IMR-90 (cell line): ENCODE results near the gene UNK. TPM values are rescaled to one million over a fixed set of nuclear protein-coding genes. Genes with fewer than 3 reads are reported as not detected.

ENCODE experiments used
- ATAC-seq: fragments of 200-7000 bp; cut with Tn5 transposase; 2 replicates; pipeline ENCODE4 v1.9.1; 2020; ENCODE audit warnings: low read depth, mild to moderate bottlenecking, moderate library complexity
- BruUV-seq: library from RNA; stranded (reverse); fragments of 400-500 nt; replicated peaks from 2 replicates; lab custom pipeline; 2021; lab: Mats Ljungman, UMichigan
- CTCF ChIA-PET: fragments of 300-600 bp; formaldehyde crosslinking; extraction: SDS; loops from one replicate; lab custom pipeline; 2021; ENCODE audit warnings: antibody characterized with exemption; lab: Yijun Ruan, JAX
- POLR2A ChIA-PET: fragments of 300-600 bp; sonication (Branson Sonifier 250); formaldehyde crosslinking; loops from one replicate; lab custom pipeline; 2022; ENCODE audit warnings: antibody characterized with exemption; ENCODE audit not compliant: unreplicated experiment; lab: Charles Lee
- DNase-seq: peaks from one replicate; pipeline ENCODE4 v3.0.0; 2013
- H2AFZ ChIP-seq: replicated peaks from 2 replicates; pipeline ENCODE3; 2013; ENCODE audit warnings: low read length, mild to moderate bottlenecking; ENCODE audit not compliant: poor library complexity
- H2AK5ac ChIP-seq: 2 replicates; pipeline ENCODE4 v1.6.1; 2013; ENCODE audit warnings: low read depth, low read length, inconsistent platforms
- H2AK9ac ChIP-seq: replicated peaks from 2 replicates; pipeline ENCODE3; 2013; ENCODE audit warnings: mild to moderate bottlenecking, low read depth, low read length, moderate library complexity; ENCODE audit not compliant: poor library complexity
- H2BK120ac ChIP-seq: 2 replicates; pipeline ENCODE4 v1.6.1; 2013; ENCODE audit warnings: low read depth, low read length, inconsistent platforms
- H2BK15ac ChIP-seq: 3 replicates; pipeline ENCODE4 v1.6.1; 2013; ENCODE audit warnings: low read depth, low read length, inconsistent platforms
- H2BK20ac ChIP-seq: 2 replicates; pipeline ENCODE4 v1.6.1; 2013; ENCODE audit warnings: low read depth, mild to moderate bottlenecking, inconsistent platforms, low read length, moderate library complexity
- H2BK5ac ChIP-seq: 2 replicates; pipeline ENCODE4 v1.6.1; 2013; ENCODE audit warnings: mild to moderate bottlenecking, low read depth, low read length, inconsistent platforms; ENCODE audit not compliant: poor library complexity, severe bottlenecking
- H3K14ac ChIP-seq: replicated peaks from 2 replicates; pipeline ENCODE4 v1.6.1; 2013; ENCODE audit warnings: low read depth, low read length, inconsistent platforms
- H3K18ac ChIP-seq: 2 replicates; pipeline ENCODE4 v1.6.1; 2013; ENCODE audit warnings: low read depth, low read length, control low read depth
- H3K23ac ChIP-seq: 2 replicates; pipeline ENCODE4 v1.6.1; 2013; ENCODE audit warnings: low read depth, low read length, inconsistent platforms
- H3K27ac ChIP-seq: 2 replicates; pipeline ENCODE4 v1.5.1; 2013; ENCODE audit warnings: mild to moderate bottlenecking, control low read depth, low read length; ENCODE audit not compliant: insufficient read depth
- H3K27me3 ChIP-seq: 2 replicates; pipeline ENCODE4 v1.6.1; 2013; ENCODE audit warnings: low read length; ENCODE audit not compliant: control insufficient read depth, insufficient read depth
- H3K36me3 ChIP-seq: 2 replicates; pipeline ENCODE4 v1.6.1; 2013; ENCODE audit warnings: low read length, mixed read lengths; ENCODE audit not compliant: control insufficient read depth, insufficient read depth
- H3K4ac ChIP-seq: 2 replicates; pipeline ENCODE4 v1.6.1; 2013; ENCODE audit warnings: low read depth, low read length, inconsistent platforms
- H3K4me1 ChIP-seq: 2 replicates; pipeline ENCODE4 v1.6.1; 2013; ENCODE audit warnings: low read length, mixed read lengths; ENCODE audit not compliant: control insufficient read depth, insufficient read depth
- H3K4me2 ChIP-seq: 2 replicates; pipeline ENCODE4 v1.6.1; 2013; ENCODE audit warnings: low read depth, mild to moderate bottlenecking, control low read depth, low read length, moderate library complexity
- H3K4me3 ChIP-seq: 2 replicates; pipeline ENCODE4 v1.5.1; 2013; ENCODE audit warnings: low read depth, mild to moderate bottlenecking, control low read depth, low read length, moderate library complexity; ENCODE audit not compliant: insufficient read depth
- H3K56ac ChIP-seq: 2 replicates; pipeline ENCODE4 v1.6.1; 2013; ENCODE audit warnings: low read length, inconsistent platforms; ENCODE audit not compliant: insufficient read depth; ENCODE audit errors: extremely low read depth
- H3K79me1 ChIP-seq, 2 experiments: 2 replicates each; pipeline ENCODE4 v1.6.1; 2013; ENCODE audit warnings: low read length in 2 of 2, inconsistent platforms in 1 of 2, low read depth in 1 of 2
- H3K9ac ChIP-seq: 2 replicates; pipeline ENCODE4 v1.6.1; 2013; ENCODE audit warnings: low read depth, low read length, control low read depth
- H3K9me1 ChIP-seq: 2 replicates; pipeline ENCODE4 v1.6.1; 2013; ENCODE audit warnings: low read length, inconsistent platforms; ENCODE audit not compliant: insufficient read depth
- H3K9me3 ChIP-seq: 2 replicates; pipeline ENCODE4 v1.6.1; 2013; ENCODE audit warnings: low read length; ENCODE audit not compliant: control insufficient read depth, insufficient read depth
- H4K20me1 ChIP-seq: 2 replicates; pipeline ENCODE4 v1.6.1; 2013; ENCODE audit warnings: low read length, inconsistent platforms; ENCODE audit not compliant: insufficient read depth
- H4K5ac ChIP-seq: 2 replicates; pipeline ENCODE4 v1.6.1; 2013; ENCODE audit warnings: mild to moderate bottlenecking, low read depth, low read length, control low read depth
- H4K8ac ChIP-seq, 2 experiments: 2 replicates each; pipeline ENCODE4 v1.6.1; 2013; ENCODE audit warnings: low read depth in 2 of 2, low read length in 2 of 2, control low read depth in 1 of 2, inconsistent platforms in 1 of 2
- H4K91ac ChIP-seq: 2 replicates; pipeline ENCODE4 v1.6.1; 2013; ENCODE audit warnings: low read depth, low read length, inconsistent platforms; ENCODE audit not compliant: insufficient read depth
- BHLHE40 ChIP-seq: fragments of 150-350 bp; IDR thresholded peaks from 2 replicates; pipeline ENCODE4 v1.6.1; 2016; ENCODE audit warnings: mild to moderate bottlenecking, low read depth, low read length
- CEBPB ChIP-seq: IDR thresholded peaks from 2 replicates; pipeline ENCODE4 v1.6.1; 2012; ENCODE audit warnings: low read depth, low read length, improper control_type of control experiment
- CHD1 ChIP-seq: IDR thresholded peaks from 2 replicates; pipeline ENCODE4 v1.6.1; 2012; ENCODE audit warnings: low read depth, low read length, improper control_type of control experiment
- CTCF ChIP-seq: conservative IDR thresholded peaks from 2 replicates; pipeline ENCODE4 v1.5.1; 2012; ENCODE audit warnings: mild to moderate bottlenecking, low read depth, low read length, improper control_type of control experiment
- FOS ChIP-seq: fragments of 150-350 bp; IDR thresholded peaks from 2 replicates; pipeline ENCODE4 v1.6.1; 2016; ENCODE audit warnings: low read depth, low read length
- MAFK ChIP-seq: IDR thresholded peaks from 2 replicates; pipeline ENCODE4 v1.6.1; 2012; ENCODE audit warnings: low read depth, low read length, improper control_type of control experiment
- MXI1 ChIP-seq: IDR thresholded peaks from 2 replicates; pipeline ENCODE4 v1.6.1; 2012; ENCODE audit warnings: low read depth, mild to moderate bottlenecking, low read length, moderate library complexity, borderline replicate concordance
- NFE2L2 ChIP-seq: fragments of 150-350 bp; IDR thresholded peaks from 2 replicates; pipeline ENCODE4 v1.6.1; 2016; ENCODE audit warnings: low read depth, mild to moderate bottlenecking, low read length
- POLR2A ChIP-seq: IDR thresholded peaks from 2 replicates; pipeline ENCODE4 v1.6.1; 2012; ENCODE audit warnings: mild to moderate bottlenecking, low read depth, low read length
- RAD21 ChIP-seq: IDR thresholded peaks from 2 replicates; pipeline ENCODE4 v1.6.1; 2012; ENCODE audit warnings: low read length, improper control_type of control experiment
- RCOR1 ChIP-seq: IDR thresholded peaks from 2 replicates; pipeline ENCODE4 v1.6.1; 2012; ENCODE audit warnings: mild to moderate bottlenecking, low read length, improper control_type of control experiment; ENCODE audit not compliant: insufficient replicate concordance
- RFX5 ChIP-seq: IDR thresholded peaks from 2 replicates; pipeline ENCODE4 v1.8.0; 2012; ENCODE audit warnings: low read depth, mild to moderate bottlenecking, low read length, moderate library complexity
- SMC3 ChIP-seq: fragments of 150-350 bp; IDR thresholded peaks from 2 replicates; pipeline ENCODE4 v1.6.1; 2016; ENCODE audit warnings: low read depth, mild to moderate bottlenecking, antibody characterized with exemption, low read length, moderate library complexity
- WGBS, 2 experiments: methylation state at CpG; one replicate each; pipeline versions ENCODE4 v1.1.5 to v1.1.7; 2013; ENCODE audit warnings: missing lambda C conversion rate in 2 of 2; ENCODE audit not compliant: insufficient read length in 1 of 2; ENCODE audit errors: extremely low coverage in 2 of 2; 5-methylcytosine and 5-hydroxymethylcytosine counted together
- dilution Hi-C: fragments of 300-500 bp; cut with HindIII; formaldehyde crosslinking; loops from one replicate; pipeline ENCODE4 v1.14.3; 2018; ENCODE audit warnings: low sequenced_read_pairs; ENCODE audit not compliant: unreplicated experiment
- in situ Hi-C: fragments of 300-500 bp; cut with MboI; formaldehyde crosslinking; loops from 3 replicates; pipeline ENCODE4 v1.14.3; 2019; ENCODE audit warnings: low sequenced_read_pairs, inconsistent platforms, mixed read lengths
- intact Hi-C: fragments of 100-400 bp; cut with micrococcal nuclease; formaldehyde crosslinking; loops from 2 replicates; pipeline ENCODE4 v1.10.0; 2022
- polyA plus RNA-seq, 3 experiments: library from polyadenylated mRNA; depleted of rRNA; stranded (reverse); fragments of >200 nt; gene quantifications; 2 replicates each; pipeline ENCODE4 v1.2.3, GENCODE V29; 2012; ENCODE audit warnings: low replicate concordance in 1 of 3
- total RNA-seq: library from RNA; depleted of rRNA; stranded (reverse); fragments of >200 nt; gene quantifications from 2 replicates; pipeline ENCODE4 v1.2.3, GENCODE V29; 2012
- TF ChIP-seq, protein P1 (sequence below): fragments of 150-350 bp; IDR thresholded peaks from 2 replicates; pipeline ENCODE4 v1.6.1; 2016; ENCODE audit warnings: low read depth, mild to moderate bottlenecking, low read length, moderate library complexity, borderline replicate concordance

UNK gene
- total and polyA plus RNA-seq, 2 of the 4 experiments (the other 2 are of a cell fraction): 15.4 to 17.3 TPM

GRCh38 chr17:75754378-75755204, 30.0 kb upstream of the UNK start:
- ChIA-PET POLR2A (no interaction called here), CTCF (interaction anchor here (0.9 to 1.9 kb wide), 6 partner anchors 7 to 121 kb away, joined by 3 to 16 read pairs (median 7); partner anchors contain the start of genes GALK1, SMIM5 and WBP2)
- H3K4ac ChIP-seq: no peak overlapping the region; the same call in 1 of the 2 replicates
- H3K4me2 ChIP-seq: no peak overlapping the region
- no peak for ATAC-seq
- in situ Hi-C loops: no loop called here
- no peak overlapping the region for H3K14ac ChIP-seq
- H3K18ac ChIP-seq: no peak overlapping the region
- no peak overlapping the region for H3K27ac ChIP-seq
- 0 out of 2 replicates have a peak overlapping the region, but pooled peaks have one; percentile 36 for H3K9ac ChIP-seq
- no peaks in the 10 kb centered on the region for H4K20me1 ChIP-seq
- H3K4me1 ChIP-seq: peaks cover 6% of the 10 kb centered on the region
- H3K79me1 ChIP-seq: no peaks in the 10 kb centered on the region
- WGBS, 2 experiments: 83% methylated on average over 20 of the region's 27 CpGs; no CpG with 5 or more reads in 1 of the 2 experiments
- H3K9me1 ChIP-seq: peaks cover 3% of the 10 kb centered on the region; the same call in 1 of the 2 replicates
- dilution Hi-C loops: no loop called here
- H3K27me3 ChIP-seq: no peaks in the 10 kb centered on the region; the same call in 1 of the 2 replicates
- no peak overlapping the region for H2BK120ac ChIP-seq
- H4K8ac ChIP-seq: peak overlapping the region; percentile 82 to 95; a peak in 2 of 4 replicates
- H3K4me3 ChIP-seq: no peak overlapping the region
- H3K56ac ChIP-seq: no peak overlapping the region
- H3K9me3 ChIP-seq: no peaks in the 10 kb centered on the region
- H3K23ac ChIP-seq: no peak overlapping the region
- no peak overlapping the region for H2BK20ac ChIP-seq
- no peaks in the 10 kb centered on the region for H3K36me3 ChIP-seq
- no peak overlapping the region for H2BK15ac ChIP-seq
- intact Hi-C loops: no loop called here
- H2BK5ac ChIP-seq: no peak overlapping the region
- no TSS peak for BruUV-seq
- H2AK5ac ChIP-seq: peak overlapping the region; percentile 70
- H2AFZ ChIP-seq: peak overlapping the region; percentile 98
- no peak for DNase-seq
- H4K91ac ChIP-seq: no peak overlapping the region; the same call in 1 of the 2 replicates
- H4K5ac ChIP-seq: peak overlapping the region; percentile 52; the same call in 1 of the 2 replicates
- H2AK9ac ChIP-seq: peak overlapping the region; percentile 67
- TF ChIP-seq CEBPB (no peak), BHLHE40 (no peak), SMC3 (no peak), MAFK (no peak), CTCF (no peak), RCOR1 (no peak), CHD1 (no peak), RAD21 (no peak), NFE2L2 (no peak), POLR2A (no peak), MXI1 (no peak), RFX5 (no peak), FOS (no peak)
- TF ChIP-seq, protein P1, sequence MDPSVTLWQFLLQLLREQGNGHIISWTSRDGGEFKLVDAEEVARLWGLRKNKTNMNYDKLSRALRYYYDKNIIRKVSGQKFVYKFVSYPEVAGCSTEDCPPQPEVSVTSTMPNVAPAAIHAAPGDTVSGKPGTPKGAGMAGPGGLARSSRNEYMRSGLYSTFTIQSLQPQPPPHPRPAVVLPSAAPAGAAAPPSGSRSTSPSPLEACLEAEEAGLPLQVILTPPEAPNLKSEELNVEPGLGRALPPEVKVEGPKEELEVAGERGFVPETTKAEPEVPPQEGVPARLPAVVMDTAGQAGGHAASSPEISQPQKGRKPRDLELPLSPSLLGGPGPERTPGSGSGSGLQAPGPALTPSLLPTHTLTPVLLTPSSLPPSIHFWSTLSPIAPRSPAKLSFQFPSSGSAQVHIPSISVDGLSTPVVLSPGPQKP: no peak
